Common myeloid progenitor, CD34-positive (primary cell): ENCODE data around the gene BTBD8. TPM values are rescaled to one million over a fixed set of nuclear protein-coding genes. Genes with fewer than 3 reads are reported as not detected.

Source experiments
- CTCF ChIA-PET: fragments of 350-600 bp; sonication (Branson Sonifier 250); formaldehyde crosslinking; loops from one replicate; lab custom pipeline; 2021; ENCODE audit warnings: antibody characterized with exemption; lab: Charles Lee
- POLR2A ChIA-PET: fragments of 350-600 bp; sonication (Branson Sonifier 250); formaldehyde crosslinking; loops from one replicate; lab custom pipeline; 2021; ENCODE audit warnings: antibody characterized with exemption; lab: Charles Lee
- DNase-seq, 3 donors: peaks; one replicate each; pipeline versions ENCODE4 v3.0.0 to v3.0.0-alpha.2; 2013
- H3K27ac ChIP-seq, 2 experiments: 1 replicate in 1 of 2; 2 replicates in 1 of 2; pipeline ENCODE4 v1.7.0; 2013; ENCODE audit warnings: inconsistent platforms in 2 of 2, low read length in 2 of 2, mild to moderate bottlenecking in 2 of 2, low read depth in 1 of 2, moderate library complexity in 1 of 2; ENCODE audit not compliant: severe bottlenecking in 2 of 2, insufficient read depth in 1 of 2, poor library complexity in 1 of 2
- H3K27me3 ChIP-seq, 5 experiments: replicated peaks in 2 of 5; 1 replicate in 3 of 5; 2 replicates in 2 of 5; pipeline versions ENCODE4 v1.6.1 to v1.7.0; 2013; ENCODE audit warnings: low read length in 4 of 5, mild to moderate bottlenecking in 2 of 5, moderate library complexity in 2 of 5, inconsistent platforms in 1 of 5; ENCODE audit not compliant: insufficient read depth in 5 of 5, control insufficient read depth in 4 of 5
- H3K36me3 ChIP-seq, 4 experiments: 1 replicate in 2 of 4; 2 replicates in 2 of 4; pipeline versions ENCODE4 v1.6.1 to v1.7.0; 2013; ENCODE audit warnings: low read length in 3 of 4, control low read depth in 1 of 4, mild to moderate bottlenecking in 1 of 4; ENCODE audit not compliant: control insufficient read depth in 4 of 4, insufficient read depth in 4 of 4
- H3K4me1 ChIP-seq, 4 experiments: 1 replicate in 3 of 4; 2 replicates in 1 of 4; pipeline versions ENCODE4 v1.6.1 to v1.7.1; 2013; ENCODE audit warnings: low read length in 3 of 4, mild to moderate bottlenecking in 3 of 4, control low read depth in 1 of 4, inconsistent platforms in 1 of 4, moderate library complexity in 1 of 4; ENCODE audit not compliant: control insufficient read depth in 4 of 4, insufficient read depth in 4 of 4; ENCODE audit errors: control extremely low read depth in 1 of 4
- H3K4me3 ChIP-seq, 7 experiments: 1 replicate in 4 of 7; 2 replicates in 3 of 7; pipeline versions ENCODE4 v1.5.1 to v1.7.0; 2013; ENCODE audit warnings: mild to moderate bottlenecking in 7 of 7, low read length in 6 of 7, moderate library complexity in 6 of 7, inconsistent platforms in 2 of 7, low read depth in 2 of 7, control low read depth in 1 of 7; ENCODE audit not compliant: insufficient read depth in 4 of 7, control insufficient read depth in 1 of 7; ENCODE audit errors: extremely low read depth in 1 of 7
- H3K9me3 ChIP-seq, 5 experiments: 1 replicate in 4 of 5; 2 replicates in 1 of 5; pipeline versions ENCODE4 v1.6.1 to v1.7.1; 2013; ENCODE audit warnings: low read length in 4 of 5, mild to moderate bottlenecking in 2 of 5, inconsistent platforms in 1 of 5, low read depth in 1 of 5, moderate library complexity in 1 of 5; ENCODE audit not compliant: control insufficient read depth in 4 of 5, insufficient read depth in 2 of 5; ENCODE audit errors: control extremely low read depth in 1 of 5
- WGBS: methylation state at CpG from one replicate; pipeline ENCODE4 v1.1.5; 2013; ENCODE audit not compliant: insufficient coverage; 5-methylcytosine and 5-hydroxymethylcytosine counted together
- polyA plus RNA-seq: library from polyadenylated mRNA; unstranded; fragments of 120-200 nt; gene quantifications from one replicate; pipeline ENCODE4 v1.2.1, GENCODE V29; 2013

BTBD8 gene
- 5.9 TPM for polyA plus RNA-seq

- WGBS = under 1% methylated on average over 55 of the region's 55 CpGs
- Histone ChIP-seq H3K36me3 (no peaks in the 10 kb centered on the region), H3K27ac (peak within 1 kb of the TSS; percentile 46 to 81), H3K9me3 (peaks cover 0 to 8% (median 4%) of the 10 kb centered on the region in 5 experiments), H3K4me1 (peaks cover 0 to 12% (median 6%) of the 10 kb centered on the region in 4 experiments), H3K27me3 (no peaks in the 10 kb centered on the region), H3K4me3 (peak within 1 kb of the TSS; percentile 67 to 96 (median 88))
- CTCF ChIA-PET = interaction anchor here (0.7 to 1.5 kb wide), 7 partner anchors 16 to 651 kb away, joined by 3 to 6 read pairs (median 3); no protein-coding TSS in a partner anchor
- POLR2A ChIA-PET = interaction anchor here (0.9 kb wide), 1 partner anchor 405 kb away, joined by 3 read pairs; no protein-coding TSS in a partner anchor
- DNase-seq = peak; percentile 87 to 93 (median 93)
Measured at GRCh38 chr1:92080128-92080985, at the start of gene BTBD8. TSS of gene BTBD8 (plus strand) at chr1:92080345. CDS start at chr1:92080572, 227 bp downstream.

DNA sequence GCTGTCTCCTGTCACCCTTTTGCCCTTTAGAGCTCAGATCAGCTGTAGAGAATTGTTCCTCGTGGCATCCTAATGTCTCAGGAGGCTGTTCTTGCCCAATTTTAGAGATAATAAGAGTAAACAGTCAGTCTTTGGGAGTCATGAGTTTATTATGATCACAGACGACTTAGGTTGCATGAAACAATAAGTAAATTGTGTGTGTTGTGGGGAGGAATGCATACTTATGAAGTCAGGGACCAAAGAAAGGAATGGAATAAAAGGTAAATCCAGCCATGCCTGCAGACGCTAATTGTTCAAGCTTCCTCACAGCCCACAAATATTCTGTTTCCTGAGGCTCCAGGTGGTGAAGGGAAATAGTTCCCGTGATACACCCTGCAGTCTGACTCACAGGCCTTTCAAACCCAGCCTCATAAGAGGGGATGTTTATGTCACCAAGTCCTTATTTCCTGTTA lies 49.5 kb upstream of the BTBD8 start:
- DNase-seq = peak; percentile 39 to 83 (median 73)
- peaks cover 5 to 18% (median 17%) of the 10 kb centered on the region in 4 experiments for H3K4me1 ChIP-seq
- no peak overlapping the region for H3K27ac ChIP-seq
- no peaks in the 10 kb centered on the region for H3K9me3 ChIP-seq
- H3K4me3 ChIP-seq = peak overlapping the region in 6 of 7 experiments; percentile 46 to 80 (median 68)
- 5% methylated on average over 3 of the region's 4 CpGs for WGBS
- ChIA-PET POLR2A (no interaction called here), CTCF (interaction anchor here (1.0 to 1.4 kb wide), 4 partner anchors 9 to 286 kb away, joined by 3 to 5 read pairs (median 3); no protein-coding TSS in a partner anchor)
- peaks cover 0 to 48% (median 14%) of the 10 kb centered on the region in 5 experiments for H3K27me3 ChIP-seq
- H3K36me3 ChIP-seq = no peaks in the 10 kb centered on the region

DNA sequence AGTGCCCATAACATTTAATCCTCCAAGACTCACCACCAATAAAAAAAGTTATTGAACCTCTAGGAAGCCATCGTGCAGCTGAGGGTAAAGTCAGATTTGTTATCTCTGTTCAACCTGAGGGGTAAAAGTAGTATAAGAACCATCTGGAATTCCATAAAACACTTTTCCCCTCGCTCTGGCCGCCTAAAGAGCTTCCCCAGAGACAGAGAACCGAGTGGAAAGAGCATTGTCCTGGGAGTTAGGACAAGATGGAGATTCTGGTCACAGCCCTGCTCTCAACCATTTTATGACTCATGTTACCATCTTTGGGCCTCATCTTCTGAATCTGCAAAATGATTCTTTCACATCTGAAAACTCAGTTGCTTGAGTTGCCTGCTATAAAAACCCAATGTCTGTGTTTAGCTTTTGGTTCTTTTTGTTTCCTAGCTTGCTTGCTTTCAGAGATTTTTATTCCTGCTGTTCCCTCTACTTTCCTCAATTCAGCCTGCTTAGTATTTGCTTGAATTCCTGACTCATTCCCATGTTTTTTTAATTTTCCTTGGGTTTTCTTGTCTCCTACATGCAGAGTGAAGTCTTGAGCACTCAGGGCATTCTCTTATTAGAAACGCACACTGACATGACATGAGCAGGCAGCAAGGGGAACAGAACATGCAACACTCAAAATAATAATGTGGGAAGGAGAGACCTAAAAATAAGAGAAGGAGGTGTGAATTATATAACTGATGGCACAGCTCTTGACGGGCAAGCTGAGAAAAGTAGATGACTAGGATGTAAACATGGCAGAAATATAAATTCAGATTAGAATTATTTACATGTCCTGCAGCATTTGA lies 48.6 kb upstream of the BTBD8 start:
- POLR2A ChIA-PET = no interaction called here
- Histone ChIP-seq H3K4me1 (peaks cover 5 to 18% (median 17%) of the 10 kb centered on the region in 4 experiments), H3K4me3 (no peak overlapping the region), H3K27ac (no peak overlapping the region), H3K36me3 (no peaks in the 10 kb centered on the region), H3K9me3 (no peaks in the 10 kb centered on the region), H3K27me3 (peaks cover 0 to 48% (median 14%) of the 10 kb centered on the region in 5 experiments)
- no peak for DNase-seq
- WGBS = 88% methylated on average over 5 of the region's 6 CpGs
- CTCF ChIA-PET = interaction anchor here (1.0 to 1.4 kb wide), 3 partner anchors 10 to 285 kb away, joined by 3 to 5 read pairs (median 3); no protein-coding TSS in a partner anchor

DNA sequence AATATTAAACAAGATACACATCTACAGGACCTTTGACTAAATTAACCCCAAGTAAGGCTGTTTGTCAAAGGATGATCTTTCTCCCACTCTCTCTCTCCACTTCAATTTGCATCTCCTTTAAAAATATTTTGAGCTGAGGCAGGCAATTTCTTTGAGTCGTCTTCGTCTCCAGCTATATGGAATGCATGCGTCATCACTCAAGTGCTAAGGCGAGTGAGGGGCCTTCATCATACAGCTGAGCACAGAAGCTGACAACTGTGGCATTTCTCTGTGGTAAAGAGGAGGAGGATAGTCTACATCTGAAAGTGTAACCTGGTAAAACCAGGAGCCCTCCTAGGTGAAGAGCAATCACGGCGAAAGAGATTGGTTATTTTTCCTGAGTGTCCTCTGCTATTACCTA lies 42.7 kb upstream of the BTBD8 start:
- Histone ChIP-seq H3K4me1 (no peaks in the 10 kb centered on the region), H3K27me3 (peaks cover 0 to 5% (median 0%) of the 10 kb centered on the region in 5 experiments), H3K36me3 (no peaks in the 10 kb centered on the region), H3K27ac (no peak overlapping the region), H3K9me3 (no peaks in the 10 kb centered on the region), H3K4me3 (no peak overlapping the region)
- no peak for DNase-seq
- 97% methylated on average over 5 of the region's 6 CpGs for WGBS
- POLR2A ChIA-PET = no interaction called here
- CTCF ChIA-PET = interaction anchor here (1.2 kb wide), 1 partner anchor 17 kb away, joined by 3 read pairs; no protein-coding TSS in a partner anchor

GRCh38 chr1:92038695-92039346 lies 41.3 kb upstream of the BTBD8 start:
- DNase-seq = no peak
- CTCF ChIA-PET = no interaction called here
- Histone ChIP-seq H3K36me3 (no peaks in the 10 kb centered on the region), H3K4me3 (no peak overlapping the region), H3K4me1 (no peaks in the 10 kb centered on the region), H3K27ac (no peak overlapping the region), H3K27me3 (no peaks in the 10 kb centered on the region), H3K9me3 (no peaks in the 10 kb centered on the region)
- 100% methylated on average over 2 of the region's 2 CpGs for WGBS
- POLR2A ChIA-PET = no interaction called here

DNA sequence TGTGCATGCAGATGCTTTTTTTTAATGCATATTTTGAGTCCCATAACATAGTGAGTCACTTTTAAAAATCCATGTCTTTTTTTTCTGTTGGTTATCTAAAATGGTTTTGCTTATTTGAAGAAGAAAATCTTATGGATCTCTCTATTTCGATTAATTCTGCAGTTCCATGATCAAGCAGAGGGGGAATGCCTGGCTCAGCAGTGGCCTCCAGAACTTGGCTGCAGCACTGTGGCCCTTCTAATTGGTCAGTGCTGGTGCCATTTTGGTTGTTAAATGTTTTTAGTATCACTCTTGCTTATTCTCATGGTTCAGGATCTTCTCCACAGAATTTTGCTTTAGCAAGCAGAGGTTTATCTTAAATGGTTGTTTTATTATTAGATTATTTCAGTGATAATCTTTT lies 39.2 kb upstream of the BTBD8 start:
- H3K27ac ChIP-seq = no peak overlapping the region
- ChIA-PET CTCF (no interaction called here), POLR2A (no interaction called here)
- no peak for DNase-seq
- H3K4me1 ChIP-seq = no peaks in the 10 kb centered on the region
- H3K9me3 ChIP-seq = no peaks in the 10 kb centered on the region
- WGBS = no CpG with 5 or more reads among the region's 1 CpG
- H3K27me3 ChIP-seq = no peaks in the 10 kb centered on the region
- H3K4me3 ChIP-seq = no peak overlapping the region
- no peaks in the 10 kb centered on the region for H3K36me3 ChIP-seq
